GM13976 (cell line): ENCODE results near the gene COMMD1.
"Not testable (repeated sequence)": the region's sequence is repeated elsewhere in the genome, so short reads cannot be mapped to it uniquely, and the experiment has no call there.

Source experiments
- DNase-seq: peaks from one replicate; pipeline ENCODE4 v3.0.0; 2012; ENCODE audit warnings: low spot score
- CTCF ChIP-seq: IDR thresholded peaks from 2 replicates; pipeline ENCODE4 v1.5.1; 2012; ENCODE audit warnings: borderline replicate concordance, mild to moderate bottlenecking; ENCODE audit not compliant: insufficient read depth; ENCODE audit errors: extremely low read depth, missing control alignments, control extremely low read depth
- in situ Hi-C: fragments of 300-500 bp; cut with MboI; formaldehyde crosslinking; loops from one replicate; pipeline ENCODE4 v1.12.0; 2022; ENCODE audit warnings: low sequenced_read_pairs, mixed read lengths, inconsistent platforms; ENCODE audit not compliant: unreplicated experiment

COMMD1 gene

GRCh38 chr2:62000538-62000937 is 95.1 kb downstream of the COMMD1 start:
- in situ Hi-C loops: no loop called here
- DNase-seq: no peak

GRCh38 chr2:62001431-62001830 is 96.0 kb downstream of the COMMD1 start:
- in situ Hi-C loops: no loop called here
- TF ChIP-seq CTCF: no peak
- no peak for DNase-seq

More at GRCh38 chr2:62000538-62000937, 95.1 kb downstream of the COMMD1 start:
- no peak for TF ChIP-seq CTCF

GRCh38 chr2:62004428-62004827 is 99.0 kb downstream of the COMMD1 start:
- DNase-seq, in situ Hi-C loops: not testable (repeated sequence)

GRCh38 chr2:62007555-62007954 is 102.1 kb downstream of the COMMD1 start:
- no peak for TF ChIP-seq CTCF
- no peak for DNase-seq
- in situ Hi-C loops: no loop called here

- no peak for DNase-seq
- in situ Hi-C loops: no loop called here
- no peak for TF ChIP-seq CTCF
These were observed 105.3 kb downstream of the COMMD1 start for GRCh38 chr2:62010632-62011256.

- no peak for TF ChIP-seq CTCF
- no peak for DNase-seq
These were observed 108.2 kb downstream of the COMMD1 start for GRCh38 chr2:62013641-62014040.

GRCh38 chr2:62014102-62014501 is 108.6 kb downstream of the COMMD1 start:
- in situ Hi-C loops: no loop called here
- TF ChIP-seq CTCF: no peak
- DNase-seq: no peak

More at GRCh38 chr2:62013641-62014040, 108.2 kb downstream of the COMMD1 start:
- in situ Hi-C loops: no loop called here
